HG03196 (cell line): ENCODE data around the gene KIF1A.
"Not testable (repeated sequence)": the region's sequence is repeated elsewhere in the genome, so short reads cannot be mapped to it uniquely, and the experiment has no call there.

ENCODE experiments used
- ATAC-seq: cut with Tn5 transposase; IDR thresholded peaks from one replicate; pipeline ENCODE4 v1.9.1; 2021; ENCODE audit not compliant: unreplicated experiment

KIF1A gene

DNA sequence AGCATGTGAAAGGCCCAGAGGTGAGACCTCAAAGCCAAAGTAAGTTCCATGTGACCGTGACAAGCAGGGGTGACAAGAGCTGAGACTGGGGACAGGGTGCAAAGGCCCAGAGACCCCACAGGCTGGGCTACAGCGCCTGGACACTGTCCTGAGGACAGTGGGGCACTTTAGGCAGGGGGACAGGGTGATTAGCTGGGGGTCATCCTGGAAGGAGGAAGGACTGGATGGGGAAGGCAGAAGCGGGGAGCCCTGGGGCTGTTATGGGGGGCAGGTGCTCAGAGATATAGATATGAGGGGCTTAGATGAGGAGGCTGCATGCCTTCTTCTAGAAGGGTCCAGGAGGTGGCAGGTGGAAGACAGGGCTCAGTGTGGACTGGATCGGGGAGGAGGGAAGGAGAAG lies 31.5 kb downstream of the KIF1A start:
- no peak for ATAC-seq

DNA sequence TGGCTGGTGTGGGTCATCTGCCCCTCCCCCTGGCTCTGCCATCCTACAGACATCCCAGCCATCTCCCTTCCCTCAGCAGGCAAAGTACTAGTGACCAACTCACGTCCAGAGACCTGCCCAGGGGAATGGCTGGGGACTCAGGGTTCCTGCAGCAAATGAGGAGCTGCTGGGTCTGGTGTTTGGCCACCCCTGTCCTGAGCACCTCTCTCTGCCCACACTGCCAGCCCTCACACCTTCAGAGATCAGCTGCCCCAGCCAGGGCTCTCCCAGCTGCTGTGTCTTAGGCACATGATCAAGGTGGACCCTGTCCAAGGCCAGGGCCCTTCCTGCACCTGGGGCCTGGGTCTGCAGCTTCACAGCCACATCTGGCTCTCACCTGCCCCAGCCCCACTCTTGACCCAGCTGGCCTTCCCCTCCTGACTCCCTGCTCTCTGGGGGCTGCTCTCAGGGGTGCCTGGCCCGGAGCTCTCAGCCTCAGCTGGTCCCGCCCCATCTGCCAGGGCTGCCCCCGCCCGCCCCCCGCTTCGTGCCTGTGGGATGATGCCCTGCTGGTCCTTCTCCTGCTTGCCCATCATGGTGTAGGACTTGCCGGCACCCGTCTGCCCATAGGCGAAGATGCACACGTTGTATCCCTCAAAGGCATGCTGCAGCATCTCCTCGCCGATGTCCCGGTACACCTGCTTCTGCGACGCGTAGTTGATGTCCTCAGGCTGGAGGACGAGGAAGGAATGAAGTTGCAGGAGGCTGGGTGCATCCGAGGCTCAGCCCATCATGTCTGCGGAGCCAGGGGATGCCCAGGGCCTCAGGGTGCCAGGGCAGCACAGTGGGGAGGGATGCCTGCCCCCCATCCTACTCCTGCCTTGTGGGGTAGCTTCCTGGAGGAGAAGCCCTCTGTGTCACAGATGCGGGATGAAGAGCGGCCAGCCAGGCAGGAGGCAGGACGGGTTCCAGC lies 32.2 kb downstream of the KIF1A start:
- no peak for ATAC-seq

DNA sequence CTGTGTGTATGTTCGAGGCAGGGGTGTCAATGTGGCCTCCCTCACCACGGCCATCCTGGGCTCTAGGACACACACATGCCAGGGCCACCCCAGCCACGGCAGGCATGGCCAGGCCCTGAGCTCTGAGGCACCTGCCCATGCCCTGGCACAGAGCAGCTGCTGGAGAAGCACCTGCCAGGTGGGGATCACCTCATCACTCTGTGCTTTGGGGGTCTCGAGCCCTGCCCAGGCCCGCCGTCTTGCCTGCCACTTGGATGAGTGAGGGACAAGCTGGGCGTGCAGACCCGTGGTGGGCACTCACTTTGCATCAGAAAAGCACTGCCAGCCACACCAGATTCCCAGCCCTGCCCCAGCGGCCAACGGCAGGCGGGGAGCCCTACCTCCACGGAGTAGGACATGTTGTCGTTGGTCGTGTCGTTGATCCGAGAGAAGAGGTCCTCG lies 33.1 kb downstream of the KIF1A start:
- ATAC-seq, result no peak

DNA sequence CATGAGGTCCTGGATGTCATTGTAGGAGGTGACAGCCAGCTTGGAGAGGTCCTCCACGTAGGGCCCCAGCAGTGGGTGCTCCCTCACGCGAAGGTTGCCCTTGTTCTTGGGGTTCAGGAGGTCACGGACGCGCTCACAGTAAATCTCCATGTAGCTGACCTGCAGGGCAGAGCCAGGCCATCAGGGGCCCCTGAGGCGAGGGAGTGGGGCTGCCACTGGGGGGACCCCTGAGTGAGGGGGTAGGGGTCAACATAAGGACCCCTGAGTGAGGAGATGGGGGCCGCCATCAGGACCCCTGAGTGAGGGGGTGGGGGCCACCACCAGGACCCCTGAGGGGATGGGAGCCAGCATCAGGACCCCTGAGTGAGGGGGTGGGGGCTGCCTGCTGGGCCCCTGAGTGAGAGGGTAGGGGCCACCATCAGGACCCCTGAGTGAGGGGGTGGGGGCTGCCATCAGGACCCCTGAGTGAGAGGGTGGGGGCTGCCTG lies 33.6 kb downstream of the KIF1A start:
- no peak for ATAC-seq

DNA sequence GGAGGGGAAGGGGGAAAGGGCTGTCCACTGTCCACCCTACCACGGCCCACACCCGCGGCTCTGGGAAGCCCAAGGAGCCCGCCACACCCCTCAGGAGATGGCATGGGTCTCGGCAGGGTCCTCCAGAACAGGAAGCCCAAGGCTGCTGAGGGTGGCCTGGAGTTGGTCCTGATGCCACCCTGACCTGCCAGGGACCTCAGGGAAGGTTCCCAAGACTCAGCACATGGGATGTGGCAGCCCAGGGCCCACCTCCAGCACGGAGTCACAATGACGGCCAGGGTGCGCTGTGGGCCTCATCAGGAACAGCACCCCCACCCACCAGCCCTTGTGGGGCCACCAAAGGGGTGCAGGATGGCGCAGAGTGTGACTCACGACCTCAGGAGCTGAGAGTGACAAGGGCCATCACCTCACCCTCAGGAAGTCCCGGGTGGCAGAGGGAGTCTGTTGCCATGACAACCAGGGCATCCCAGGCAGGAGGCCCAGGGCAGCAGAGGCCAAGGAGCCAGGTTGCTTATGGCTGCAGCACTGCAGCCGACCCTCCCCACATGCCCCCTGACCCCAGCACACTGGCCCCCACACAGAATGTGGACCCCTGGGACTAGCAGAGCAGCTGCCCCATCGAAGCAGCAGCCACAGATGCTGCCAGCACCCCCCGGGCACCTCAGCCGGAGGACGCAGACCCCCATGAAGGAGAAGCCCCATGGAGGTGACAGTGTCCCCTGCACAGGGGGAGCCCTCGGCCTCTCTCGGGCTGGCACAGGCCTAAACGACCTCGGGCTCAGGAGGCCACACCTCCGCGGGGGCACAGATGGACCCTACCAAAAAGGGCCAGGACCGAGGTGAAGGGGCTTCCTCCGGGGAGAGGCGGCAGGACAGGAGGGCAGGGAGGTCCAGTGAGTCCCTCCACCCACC lies 34.3 kb downstream of the KIF1A start:
- ATAC-seq, result no peak

DNA sequence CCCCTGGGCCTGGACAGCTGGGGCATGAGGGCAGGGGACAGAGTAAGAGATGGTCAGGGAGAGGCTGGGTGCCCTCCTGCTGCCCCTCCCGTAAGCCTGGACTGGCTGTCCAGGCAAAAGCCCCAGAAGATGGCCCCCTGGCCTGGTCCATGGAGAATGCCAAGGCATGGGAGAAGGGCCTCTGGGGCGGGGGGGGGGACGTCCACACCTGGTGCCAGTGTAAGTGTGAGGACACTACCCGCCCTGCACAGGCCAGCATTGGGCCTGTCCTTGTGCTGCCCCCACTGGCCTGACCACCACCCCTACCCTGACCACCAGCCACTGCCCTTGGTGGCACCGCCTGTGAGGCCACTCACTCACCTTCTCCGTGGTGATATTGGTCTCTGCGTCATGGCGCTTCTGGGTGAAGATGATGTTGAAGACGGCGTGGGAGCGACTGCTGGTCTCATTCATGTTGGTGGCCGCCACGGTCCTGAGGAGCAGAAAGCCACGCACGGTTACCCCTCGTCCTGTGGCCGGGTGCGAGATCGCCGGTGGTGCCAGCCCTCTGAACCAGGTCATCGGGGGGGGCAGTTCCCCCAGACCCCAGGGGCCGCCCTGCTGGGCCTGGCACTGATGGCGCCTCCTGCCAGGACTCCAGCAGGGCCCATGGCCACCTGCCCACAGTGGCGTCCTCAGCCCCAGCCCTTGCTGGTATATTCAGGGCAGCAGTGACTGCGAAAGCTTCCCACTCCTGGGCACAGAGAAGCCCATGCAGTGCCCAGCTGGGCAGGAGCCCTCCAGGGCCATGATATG lies 35.2 kb downstream of the KIF1A start:
- no peak for ATAC-seq

DNA sequence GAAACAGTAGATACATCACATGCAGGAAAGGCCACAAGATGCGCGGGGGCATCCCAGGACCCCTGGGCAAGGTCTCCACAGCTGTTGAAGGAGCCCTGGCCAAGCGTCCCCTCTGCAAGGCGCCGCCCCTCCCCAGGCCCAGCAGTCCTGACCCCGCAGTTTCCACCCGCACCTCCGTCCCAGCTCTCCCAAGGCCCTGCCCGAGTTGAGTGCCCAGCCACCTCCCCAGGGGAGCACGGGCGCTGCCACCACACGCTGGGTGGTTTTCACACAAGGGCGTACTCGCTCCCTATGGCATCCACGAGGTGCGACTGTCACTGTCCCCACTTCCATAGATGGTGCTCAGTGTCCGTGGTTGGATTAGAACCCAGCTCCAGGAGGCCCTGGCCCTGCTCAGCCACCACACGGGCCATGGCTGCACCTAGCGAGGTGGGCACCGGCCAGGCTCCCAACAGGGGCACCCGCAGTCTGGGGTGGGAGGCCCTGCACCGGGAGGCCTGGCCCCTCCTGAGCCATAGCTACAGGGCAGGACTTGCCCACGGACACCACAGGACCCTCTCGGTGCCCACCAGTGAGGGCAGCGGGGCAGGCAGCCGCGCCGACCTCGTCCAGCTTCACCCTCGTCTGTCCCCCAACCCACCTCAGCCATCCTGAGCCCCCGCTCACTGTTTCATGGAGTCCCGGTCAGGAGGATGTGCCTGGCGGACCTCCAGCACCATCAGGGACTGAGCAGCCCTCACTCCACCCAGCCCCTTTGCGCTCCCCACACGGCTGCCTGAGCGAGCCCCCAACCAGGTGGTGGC lies 36.0 kb downstream of the KIF1A start:
- ATAC-seq, result no peak

DNA sequence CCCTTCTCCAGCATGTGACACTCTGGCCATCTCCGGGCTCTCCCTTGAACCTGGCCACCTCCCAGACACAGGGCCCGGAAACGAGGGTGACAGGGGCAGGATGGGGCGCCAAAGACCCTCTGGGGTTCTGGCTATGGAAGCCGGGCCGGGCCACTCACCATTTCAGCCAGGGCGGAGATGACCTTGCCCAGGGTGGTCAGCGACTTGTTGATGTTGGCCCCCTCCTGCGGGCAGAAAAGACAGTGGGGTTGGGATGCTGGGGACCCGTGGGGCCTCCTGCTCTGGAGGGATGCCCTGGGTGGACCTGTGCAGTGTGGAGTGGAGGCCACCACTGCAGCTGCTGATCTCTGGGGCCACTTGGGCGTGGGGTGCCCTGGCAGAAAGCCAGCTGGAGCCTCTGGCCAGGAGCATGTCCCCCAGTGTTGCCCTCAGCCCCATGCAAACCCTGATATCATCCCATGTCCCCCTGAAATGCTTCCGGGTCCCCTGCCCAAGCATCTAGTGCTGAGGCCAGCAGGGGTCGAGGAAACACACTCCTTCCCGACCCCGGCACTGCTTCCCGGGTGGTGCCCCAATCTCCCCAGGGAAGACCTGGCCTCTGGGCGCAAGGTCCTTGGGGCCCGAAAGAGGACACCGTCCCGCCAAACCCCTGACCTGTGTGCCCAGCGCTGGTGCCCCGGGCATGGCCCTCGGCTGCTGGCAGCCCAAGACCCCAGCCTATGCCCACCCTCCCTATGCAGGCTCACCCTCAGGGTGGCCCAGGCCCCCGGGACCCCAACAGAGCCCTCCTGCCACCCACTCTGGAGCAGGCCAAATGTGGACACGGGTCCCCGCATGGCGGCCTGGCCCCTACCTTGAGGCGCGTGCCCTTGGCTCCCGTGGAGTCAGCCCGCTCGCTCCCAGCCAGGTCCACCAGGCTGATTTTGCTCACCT lies 36.9 kb downstream of the KIF1A start:
- ATAC-seq, result no peak

DNA sequence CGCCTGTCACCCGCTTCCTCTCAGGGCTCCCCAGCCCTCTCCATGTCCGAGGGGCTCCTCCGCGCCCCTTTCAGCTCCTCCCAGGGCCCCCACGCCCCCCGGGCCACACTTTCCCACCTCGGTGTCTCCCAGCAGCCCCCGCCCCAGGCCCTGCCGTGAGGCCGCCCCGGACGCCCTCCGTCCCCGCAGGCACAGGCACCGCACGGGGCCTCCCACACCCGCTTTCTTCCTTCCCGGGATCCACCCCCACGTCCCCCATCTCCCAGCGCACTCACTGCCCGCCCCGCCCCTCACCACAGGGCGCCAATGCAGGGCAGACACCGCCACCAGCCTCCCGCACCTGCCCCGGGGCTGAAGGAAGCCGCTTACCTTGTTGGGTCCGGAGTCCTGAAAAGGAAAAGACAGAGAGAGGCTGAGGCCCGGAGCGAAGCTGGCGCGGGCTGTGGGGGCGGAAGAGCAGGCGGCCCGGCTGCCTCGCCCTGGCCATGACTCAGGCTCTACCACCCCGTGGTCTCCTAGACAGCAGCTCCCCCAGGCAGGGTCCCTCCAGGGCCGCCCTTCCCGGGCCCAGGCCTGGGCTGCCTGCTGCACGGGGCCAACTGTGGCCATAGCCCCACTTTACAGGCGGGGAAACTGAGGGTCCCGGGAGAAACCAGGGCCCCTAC lies 37.7 kb downstream of the KIF1A start:
- no peak for ATAC-seq

DNA sequence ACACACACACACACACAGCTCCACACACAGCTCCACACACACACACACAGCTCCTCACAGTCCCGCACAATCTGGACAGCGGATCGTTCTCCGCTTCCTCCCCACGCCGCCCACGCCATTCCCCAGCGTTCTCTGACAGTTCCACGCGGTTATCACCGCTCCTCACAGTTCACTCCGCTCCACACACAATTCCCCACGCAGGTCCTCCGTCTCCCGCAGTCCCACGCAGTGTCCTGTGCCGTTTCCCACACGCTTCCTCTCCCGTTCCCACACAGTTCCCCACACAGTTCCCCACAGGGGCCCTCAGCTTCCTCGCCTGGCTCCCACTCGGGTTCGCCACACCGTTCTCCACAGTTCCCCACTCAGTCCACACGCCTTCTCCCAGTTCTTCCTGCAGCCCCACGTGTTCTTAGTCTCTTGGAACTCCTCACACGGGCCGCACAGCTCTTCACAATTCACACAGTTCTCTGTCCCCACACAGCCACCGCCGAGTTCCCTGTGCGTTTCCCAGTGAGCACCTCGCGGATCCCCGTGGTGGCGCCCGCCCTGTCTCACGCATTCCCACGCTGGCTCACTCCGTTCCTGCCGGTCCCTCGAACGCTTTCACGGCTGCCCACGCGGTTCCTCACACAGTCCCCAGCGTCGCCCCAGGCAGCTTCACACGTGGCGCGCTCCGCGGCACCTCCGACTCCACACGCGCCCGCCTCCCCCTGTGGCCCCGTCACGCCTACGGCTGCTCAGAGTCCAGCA lies 38.4 kb downstream of the KIF1A start:
- ATAC-seq, result no peak

DNA sequence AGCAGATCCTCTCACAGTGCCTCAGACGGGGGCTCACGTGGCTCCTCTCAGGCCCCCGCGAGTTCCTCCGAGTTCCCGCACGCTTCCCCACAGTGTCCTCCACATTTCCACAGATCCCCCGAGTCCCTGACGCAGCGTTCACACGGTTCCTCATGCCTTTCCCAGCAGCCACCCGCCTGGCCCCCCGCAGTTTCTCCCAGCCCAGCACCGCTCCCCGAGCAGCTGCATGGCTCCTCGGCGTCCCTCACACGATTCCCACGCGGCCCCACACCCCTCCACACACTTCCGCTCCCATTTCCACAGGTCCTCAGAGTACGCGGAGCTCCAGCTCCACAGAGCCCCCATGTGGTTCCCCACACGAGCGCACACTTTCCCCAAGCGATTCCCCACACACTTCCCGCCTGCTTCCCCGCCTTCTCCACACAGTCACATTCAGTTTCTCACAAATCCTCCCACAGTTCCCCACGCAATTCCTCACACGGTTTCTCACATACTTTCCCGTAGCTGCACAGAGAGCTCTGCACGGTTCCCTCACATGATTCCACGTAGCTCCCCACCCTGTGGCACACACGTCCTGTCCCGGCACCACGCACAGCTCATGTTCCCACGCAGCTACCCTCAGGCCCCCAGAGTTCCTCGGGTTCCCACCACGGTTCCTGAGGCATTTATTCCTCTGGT lies 39.9 kb downstream of the KIF1A start:
- no peak for ATAC-seq

DNA sequence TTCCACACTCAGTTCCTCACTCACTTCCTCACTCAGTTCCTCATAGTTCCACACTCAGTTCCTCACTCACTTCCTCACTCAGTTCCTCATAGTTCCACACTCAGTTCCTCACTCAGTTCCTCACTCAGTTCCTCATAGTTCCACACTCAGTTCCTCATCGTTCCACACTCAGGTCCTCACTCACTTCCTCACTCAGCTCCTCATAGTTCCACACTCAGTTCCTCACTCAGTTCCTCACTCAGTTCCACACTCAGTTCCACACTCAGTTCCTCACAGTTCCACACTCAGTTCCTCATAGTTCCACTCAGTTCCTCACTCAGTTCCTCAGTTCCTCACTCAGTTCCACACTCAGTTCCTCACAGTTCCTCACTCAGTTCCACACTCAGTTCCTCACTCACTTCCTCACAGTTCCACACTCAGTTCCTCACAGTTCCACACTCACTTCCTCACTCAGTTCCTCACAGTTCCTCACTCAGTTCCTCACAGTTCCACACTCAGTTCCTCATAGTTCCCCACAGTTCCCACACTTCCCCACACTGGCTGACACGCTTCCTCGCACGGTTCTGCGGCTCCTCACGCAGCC lies 40.7 kb downstream of the KIF1A start:
- not testable (repeated sequence) for ATAC-seq

DNA sequence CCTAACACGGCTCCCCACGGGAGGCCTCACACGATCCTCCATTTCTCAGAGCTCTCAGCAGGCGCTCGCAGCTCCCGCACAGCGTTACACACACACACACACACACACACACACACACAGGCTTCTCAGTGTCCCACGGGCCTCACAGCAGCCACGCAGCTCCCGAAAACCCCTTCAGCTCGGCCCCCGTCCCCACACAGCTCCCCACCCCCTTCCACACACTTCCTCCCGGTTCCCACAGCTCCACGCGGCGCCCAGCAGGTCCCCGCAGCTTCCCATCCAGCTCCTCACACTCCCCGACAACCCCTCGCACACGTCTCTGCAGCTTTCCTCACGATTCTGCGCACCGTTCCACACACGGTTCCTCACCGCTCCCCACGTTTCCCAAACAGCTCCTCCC lies 41.6 kb downstream of the KIF1A start:
- no peak for ATAC-seq

DNA sequence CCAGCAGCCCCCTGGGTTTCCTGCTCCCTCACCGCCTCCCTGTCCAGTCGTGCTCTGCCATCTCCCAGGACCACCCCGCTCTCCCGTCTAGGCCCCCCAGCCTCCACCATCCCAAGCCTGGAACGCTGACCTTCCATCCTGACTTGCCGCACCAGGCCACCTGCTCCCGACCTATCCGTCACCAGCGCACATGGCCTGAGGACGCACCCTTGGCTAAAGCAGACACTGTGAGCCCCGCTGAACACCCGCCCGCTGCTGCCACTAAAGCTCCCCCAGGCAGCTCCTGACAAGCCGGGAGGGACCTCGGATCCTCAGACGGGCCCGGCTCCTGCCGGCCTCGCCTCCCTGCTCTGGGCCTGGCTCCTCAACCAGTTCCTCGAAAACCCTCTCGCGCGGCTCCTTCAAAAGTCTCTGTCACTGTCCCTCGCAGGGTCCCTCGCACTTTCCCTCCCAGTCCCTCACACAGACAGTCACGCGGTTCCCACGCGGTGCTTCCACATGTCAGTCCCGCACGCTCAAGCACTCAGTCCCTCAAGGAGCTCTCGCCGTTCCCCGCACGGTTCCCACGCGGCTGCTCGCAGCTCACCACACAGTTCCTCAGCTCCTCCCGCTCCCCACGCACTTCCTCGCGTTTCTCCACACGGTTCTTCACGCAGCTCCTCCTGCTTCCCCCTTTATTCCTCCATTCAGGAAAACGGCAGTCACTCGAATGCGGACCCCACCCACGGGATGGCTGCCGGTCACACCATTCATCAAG lies 42.4 kb downstream of the KIF1A start:
- ATAC-seq, result no peak

DNA sequence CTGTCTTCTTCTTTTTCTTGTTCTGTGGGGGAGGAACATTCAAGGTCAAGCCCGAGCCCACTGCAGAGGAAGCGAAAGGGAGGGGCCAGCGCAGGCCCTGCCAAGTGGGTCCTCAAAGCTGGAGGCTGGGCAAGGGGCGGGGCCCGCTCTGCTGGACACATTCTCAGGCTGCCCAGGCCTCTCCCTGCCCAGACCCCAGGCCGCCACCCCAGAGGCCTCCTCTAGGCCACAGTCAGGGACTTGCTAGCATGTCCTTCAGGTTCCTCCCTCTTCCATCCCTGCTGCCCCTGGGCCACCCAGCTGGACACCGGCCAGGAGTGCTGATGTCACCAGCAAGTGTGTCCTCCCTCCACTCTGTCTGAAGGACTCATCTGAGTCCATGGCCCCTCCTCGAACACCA lies 44.1 kb downstream of the KIF1A start:
- ATAC-seq, result no peak

DNA sequence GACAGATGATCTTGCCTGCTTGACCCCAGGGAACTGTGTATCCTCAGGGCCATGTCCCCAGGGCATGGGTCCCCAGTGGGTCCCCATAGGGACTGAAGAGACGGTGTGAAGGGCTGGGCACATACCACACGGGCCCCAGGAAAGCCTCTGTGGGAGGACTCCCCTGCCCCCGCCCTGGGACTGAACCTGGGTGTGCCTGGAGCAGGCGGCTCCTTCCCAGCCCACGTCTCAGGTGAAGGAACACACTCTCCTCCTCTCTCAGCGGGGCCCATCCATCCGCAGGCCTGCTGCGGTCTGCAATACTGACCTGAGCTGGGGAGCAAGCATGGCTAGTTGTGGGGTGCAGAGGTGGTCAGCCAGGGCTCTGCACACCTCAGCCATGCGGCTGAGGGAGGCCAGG lies 45.2 kb downstream of the KIF1A start:
- ATAC-seq, result no peak
